SH-SY5Y (cell line): ENCODE data around the gene UGT1A3.

ENCODE experiments used
- GATA2 ChIP-seq: IDR thresholded peaks from 2 replicates; pipeline ENCODE4 v1.6.1; 2011; ENCODE audit warnings: mild to moderate bottlenecking, low read depth, low read length
- GATA3 ChIP-seq: IDR thresholded peaks from 2 replicates; pipeline ENCODE4 v1.6.1; 2011; ENCODE audit warnings: low read depth, mild to moderate bottlenecking, low read length, moderate library complexity

- TF ChIP-seq GATA2, result no peak
- TF ChIP-seq GATA3, result no peak
These were observed 36.2 kb upstream of the UGT1A3 start, which contains the start of gene UGT1A6 for GRCh38 chr2:233692648-233693047.
